Stimulated activated CD8-positive, alpha-beta memory T cell treated with anti-CD3 and anti-CD28 coated beads, Interleukin-7, amount 100 ng/mL, for 1 hour (primary cell): ENCODE results near the gene NFIB.

ENCODE experiments used
- DNase-seq, 2 donors: peaks; one replicate each; pipeline ENCODE4 v3.0.0-alpha.2; 2020; ENCODE audit warnings: low read depth in 2 of 2

The NFIB gene

DNA sequence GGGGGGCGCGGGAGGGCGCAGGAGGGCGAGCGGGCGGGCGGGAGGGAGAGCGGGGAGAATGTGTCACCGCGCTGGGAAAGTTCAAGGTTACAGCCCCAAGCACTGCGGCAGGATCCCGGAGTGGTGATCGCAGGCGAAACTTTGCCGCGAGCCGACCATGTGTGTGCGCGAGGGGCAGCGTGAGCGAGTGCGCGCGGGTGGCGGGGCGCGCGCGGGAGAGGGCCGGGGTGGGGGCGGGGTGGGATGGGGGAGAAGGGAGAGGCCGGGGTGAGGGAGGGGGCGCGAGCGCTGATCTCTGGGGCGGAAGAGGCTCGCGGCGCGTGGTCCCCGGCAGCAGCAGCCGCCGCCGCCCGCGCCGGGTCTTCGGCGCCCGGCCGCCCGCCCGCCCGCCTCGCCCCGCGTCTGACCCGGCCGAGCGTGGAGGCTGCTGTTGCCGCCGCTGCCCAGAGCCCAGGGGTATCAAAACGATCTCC, at the start of gene NFIB:
NFIB (minus strand) TSS at position 191 of the 473 bp plus-strand sequence. CDS start 630 bp downstream, outside the sequence.
- DNase-seq = no peak

DNA sequence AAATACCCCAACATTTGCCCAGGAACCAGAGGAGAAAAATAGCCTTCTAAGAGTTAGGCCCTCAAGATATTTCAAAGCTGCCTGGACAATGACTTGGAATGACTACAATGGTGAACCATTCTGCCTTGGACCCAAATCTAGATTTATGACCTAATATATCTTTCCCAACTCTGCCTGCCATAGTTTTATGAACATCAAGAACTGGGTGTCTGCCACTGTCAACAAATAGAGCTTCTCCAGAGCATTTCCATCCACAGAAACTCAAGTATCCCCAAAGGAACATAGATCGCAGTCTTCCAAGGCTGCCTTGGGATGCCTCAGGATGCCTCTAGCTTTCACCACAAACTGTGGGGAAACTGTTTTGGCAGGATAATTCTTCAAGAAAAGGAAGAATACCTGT, 48.2 kb upstream of the NFIB start:
- DNase-seq = no peak

GRCh38 chr9:14361074-14361473, 47.1 kb upstream of the NFIB start:
- no peak for DNase-seq

DNA sequence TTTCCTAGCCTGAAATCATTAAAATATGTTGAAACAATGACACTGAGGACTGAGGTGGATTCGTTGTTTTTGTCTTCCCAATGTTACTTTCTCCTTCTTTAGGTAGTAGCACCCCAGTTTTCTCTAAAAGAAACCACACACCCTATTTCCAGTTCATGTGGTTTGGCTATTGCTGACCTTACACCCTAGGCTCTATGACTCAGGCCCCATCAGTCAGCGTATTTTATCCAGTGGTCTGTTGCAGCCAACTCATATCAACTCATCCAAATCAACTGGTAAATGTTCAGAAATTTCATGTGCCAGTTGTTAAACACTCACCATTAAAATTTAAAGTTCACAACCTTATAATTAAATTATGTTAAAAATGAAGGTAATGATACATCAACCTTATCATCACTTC, 44.6 kb upstream of the NFIB start:
- DNase-seq = no peak

- DNase-seq = no peak
These were observed 42.7 kb upstream of the NFIB start for GRCh38 chr9:14356351-14357265.

DNA sequence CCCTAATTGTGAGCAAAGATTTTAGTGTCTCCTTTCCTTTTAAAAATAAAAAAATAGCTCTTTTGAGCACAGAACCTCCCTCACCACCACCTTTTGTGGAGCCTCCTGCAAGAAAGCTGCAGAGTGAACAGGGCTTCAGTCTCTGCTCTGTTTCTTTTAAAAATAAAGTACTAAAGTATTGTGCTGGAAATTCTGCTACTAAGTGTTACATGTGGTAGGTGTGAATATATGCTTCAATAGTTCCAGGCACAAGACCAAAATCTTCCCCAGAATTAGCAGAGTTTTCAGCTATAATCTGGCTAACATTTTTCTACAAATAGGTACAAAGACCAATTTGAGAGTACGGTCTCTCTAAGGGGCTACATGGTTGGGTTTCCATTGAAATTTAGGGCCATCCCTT, 40.3 kb upstream of the NFIB start:
- DNase-seq = no peak

GRCh38 chr9:14353222-14354056, 39.5 kb upstream of the NFIB start:
- DNase-seq = peak; percentile 14 to 41

DNA sequence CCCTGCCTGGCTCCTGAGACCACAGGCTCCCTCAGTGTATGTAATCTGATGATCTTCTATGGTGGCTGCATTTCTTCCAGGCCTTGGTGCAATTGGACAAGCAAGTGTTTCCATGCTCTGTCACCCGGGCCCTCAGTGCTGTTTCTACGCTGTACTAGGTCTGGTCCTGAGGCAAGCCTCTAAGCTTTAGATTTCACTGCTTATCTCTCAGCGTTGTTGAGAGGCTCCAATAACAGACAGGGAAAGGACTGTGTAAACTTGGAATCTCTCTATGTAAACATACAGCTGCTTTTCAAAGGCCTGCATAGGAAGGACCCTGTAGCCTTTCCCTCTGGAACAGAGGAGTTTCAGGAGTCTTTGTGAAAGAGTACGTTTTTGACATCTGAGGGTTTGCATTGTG, 38.6 kb upstream of the NFIB start:
- no peak for DNase-seq

- no peak for DNase-seq
These were observed 37.4 kb upstream of the NFIB start for GRCh38 chr9:14351221-14351836.

DNA sequence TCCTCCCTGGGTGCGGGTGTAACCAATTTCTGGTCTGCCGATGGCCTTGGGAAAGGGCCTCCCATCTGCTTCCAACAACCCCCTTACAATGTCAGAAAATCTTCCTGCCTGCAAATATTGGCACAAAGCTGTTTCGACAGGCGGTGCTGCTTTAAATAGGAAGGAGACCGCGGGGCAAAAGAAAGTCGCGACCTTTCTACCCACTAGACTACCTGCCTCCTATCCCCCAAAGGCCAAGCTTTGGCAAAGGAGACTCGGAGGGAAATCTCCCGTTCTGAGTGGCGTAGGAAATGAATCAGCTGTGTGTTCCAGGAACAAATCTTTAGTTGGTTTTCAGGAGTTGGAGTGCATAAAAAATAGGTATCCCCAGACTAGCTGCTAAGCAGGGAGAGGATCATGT, 36.8 kb upstream of the NFIB start:
- no peak for DNase-seq

DNA sequence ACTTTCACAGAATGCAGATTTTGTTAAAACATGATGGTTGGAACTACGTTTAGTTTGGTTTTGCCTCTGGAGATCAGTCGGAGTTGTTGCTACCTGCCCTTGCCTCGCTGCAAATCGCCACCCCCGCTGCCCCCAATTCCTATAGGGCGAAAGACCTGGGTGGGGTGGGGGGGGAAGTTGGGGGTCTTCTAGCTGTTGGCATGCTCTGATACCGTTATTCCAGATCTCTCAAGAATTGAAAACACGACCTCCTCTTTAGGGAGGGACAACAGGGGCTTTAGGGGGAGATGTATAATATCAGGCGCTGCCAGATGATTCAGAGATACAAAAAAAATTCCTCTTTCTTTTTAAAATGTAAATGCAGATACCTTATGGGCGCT, 36.4 kb upstream of the NFIB start:
- DNase-seq = no peak

GRCh38 chr9:14349447-14350348, 35.8 kb upstream of the NFIB start:
- no peak for DNase-seq

DNA sequence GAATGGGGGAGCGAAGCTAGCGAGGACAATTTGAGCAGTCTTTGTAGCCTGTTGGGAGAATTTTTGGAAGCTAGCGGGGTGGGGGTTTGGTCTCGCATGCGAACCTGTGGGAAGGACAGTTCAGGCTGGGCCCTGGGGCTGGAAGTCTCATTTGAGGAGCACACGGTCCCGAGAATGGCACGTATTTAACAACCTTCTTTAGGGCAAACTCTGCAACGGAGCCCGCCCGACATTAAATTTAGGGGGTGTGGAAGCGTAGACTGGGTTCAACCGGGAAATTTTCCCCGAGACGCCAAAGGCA, 35.2 kb upstream of the NFIB start:
- no peak for DNase-seq

GRCh38 chr9:14348373-14349145, 34.6 kb upstream of the NFIB start:
- DNase-seq = no peak

- DNase-seq = no peak
These were observed 34.1 kb upstream of the NFIB start for GRCh38 chr9:14348123-14348372.

GRCh38 chr9:14347406-14348122, 33.6 kb upstream of the NFIB start:
- no peak for DNase-seq

DNA sequence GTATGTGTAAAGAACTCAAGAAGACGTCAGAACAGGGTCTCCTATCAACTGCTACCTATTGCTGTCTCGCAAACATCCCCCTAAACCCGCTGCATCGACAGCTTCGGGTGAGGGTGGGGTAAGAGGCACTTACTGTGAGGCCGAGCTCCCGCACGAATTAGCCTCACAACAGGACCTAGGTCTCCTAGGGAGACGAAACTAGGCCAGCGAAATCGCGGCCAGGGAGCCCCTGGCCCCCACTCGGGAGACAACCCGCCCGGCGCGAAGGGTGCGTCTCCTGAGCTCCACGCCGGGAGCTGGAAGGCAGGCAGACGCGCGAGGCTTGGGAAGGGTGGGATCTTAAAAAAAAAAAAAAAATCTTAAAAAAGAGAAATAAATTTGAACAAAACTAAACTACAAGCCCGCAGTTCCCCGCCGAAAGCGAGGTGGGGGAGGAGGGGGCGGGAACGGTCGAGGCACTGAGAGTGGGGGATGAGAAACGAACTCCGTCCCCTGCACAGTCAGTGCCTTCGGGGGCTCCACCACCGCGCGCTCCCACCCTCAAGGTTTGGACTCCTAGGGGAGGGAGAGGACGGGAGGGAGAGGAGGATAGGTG, 33.0 kb upstream of the NFIB start:
- no peak for DNase-seq

DNA sequence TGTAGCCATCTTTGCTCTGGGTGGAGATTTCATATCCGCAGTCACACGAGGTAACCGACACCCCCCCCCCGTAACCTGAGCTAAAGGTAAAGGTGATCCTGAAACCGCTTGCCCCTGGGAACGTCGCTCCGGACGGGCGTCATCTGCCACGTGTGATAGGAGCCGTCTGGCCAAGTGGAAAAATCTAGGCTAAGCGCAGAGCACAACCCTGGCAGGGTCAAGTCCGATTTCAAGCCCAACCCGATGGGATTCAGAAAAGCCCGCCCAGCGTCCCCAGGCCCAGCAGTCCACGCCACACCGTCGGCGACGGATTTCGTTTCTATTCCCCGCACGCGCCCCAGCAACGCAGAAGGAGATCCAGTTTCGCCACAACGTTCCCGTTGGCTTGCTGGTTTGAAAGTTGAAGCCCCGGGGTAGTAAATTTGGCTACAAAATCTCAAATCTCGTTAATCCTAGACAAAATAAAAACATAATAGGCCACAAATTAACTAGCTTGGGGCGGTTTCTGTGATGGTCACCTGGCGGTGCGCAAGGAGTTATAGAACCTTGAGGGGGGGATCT, 32.4 kb upstream of the NFIB start:
- no peak for DNase-seq

DNA sequence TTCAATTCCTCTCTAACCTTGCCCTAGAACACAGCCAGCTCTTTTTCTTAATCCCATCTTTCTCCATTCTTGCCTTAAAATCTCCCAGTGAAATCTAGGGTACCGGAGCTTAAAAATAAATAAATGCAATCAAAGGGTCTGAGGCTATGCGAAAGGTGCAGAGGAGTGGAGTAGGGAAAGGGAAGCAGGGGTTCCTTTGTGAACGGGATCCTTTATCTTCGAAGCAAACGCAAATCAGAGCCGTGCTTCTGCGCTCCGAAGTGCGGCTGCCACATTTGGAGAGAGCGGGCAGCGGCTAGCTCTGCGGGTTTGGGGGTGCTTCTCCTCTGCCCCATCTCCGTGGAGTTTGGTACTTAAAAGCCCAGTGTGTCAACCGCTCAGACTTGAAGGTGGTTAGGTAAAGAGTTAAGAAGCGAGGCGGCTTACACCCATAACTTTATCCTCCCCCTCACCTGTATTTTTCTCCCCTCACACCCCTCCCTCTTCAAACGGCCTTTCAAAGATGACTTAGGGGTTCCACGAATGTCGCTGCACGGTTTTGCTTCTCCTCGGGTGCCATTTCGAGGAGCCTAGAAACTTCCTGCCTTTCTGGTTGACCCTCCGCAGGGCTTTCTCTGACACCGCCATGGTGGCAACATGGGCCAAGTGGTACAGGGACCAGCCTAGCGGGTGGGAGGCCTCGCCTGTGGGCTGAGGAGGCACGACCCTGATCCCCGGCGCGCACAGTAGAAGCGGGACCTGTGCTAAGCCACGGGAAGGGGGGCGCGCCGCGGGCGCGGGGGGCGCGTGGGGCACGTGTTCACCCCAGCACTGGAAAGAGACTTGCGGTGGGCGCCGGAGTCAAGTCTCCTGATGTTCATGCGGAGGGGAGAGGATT, 31.7 kb upstream of the NFIB start:
- DNase-seq = no peak
